HUES48 (cell line): ENCODE measurements around the gene ZNF77.

ENCODE experiments used
- H3K27ac ChIP-seq: one replicate; pipeline ENCODE4 v1.7.0; 2013; ENCODE audit warnings: low read depth, low read length, inconsistent platforms
- H3K27me3 ChIP-seq: 2 replicates; pipeline ENCODE4 v1.6.1; 2013; ENCODE audit warnings: mild to moderate bottlenecking, low read length; ENCODE audit not compliant: control insufficient read depth, insufficient read depth
- H3K36me3 ChIP-seq: 2 replicates; pipeline ENCODE4 v1.6.1; 2013; ENCODE audit warnings: low read length; ENCODE audit not compliant: control insufficient read depth, insufficient read depth
- H3K4me1 ChIP-seq: 2 replicates; pipeline ENCODE4 v1.6.1; 2013; ENCODE audit warnings: mild to moderate bottlenecking, low read length; ENCODE audit not compliant: control insufficient read depth, insufficient read depth
- H3K4me3 ChIP-seq: 2 replicates; pipeline ENCODE4 v1.5.1; 2013; ENCODE audit warnings: mild to moderate bottlenecking, low read depth, low read length
- H3K9ac ChIP-seq: 2 replicates; pipeline ENCODE4 v1.6.1; 2013; ENCODE audit warnings: mild to moderate bottlenecking, low read depth, low read length, moderate library complexity
- H3K9me3 ChIP-seq: 2 replicates; pipeline ENCODE4 v1.6.1; 2013; ENCODE audit warnings: low read length; ENCODE audit not compliant: control insufficient read depth, insufficient read depth

Gene ZNF77

GRCh38 chr19:2982983-2983350 is 38.2 kb upstream of the ZNF77 start:
- H3K4me3 ChIP-seq, result no peak overlapping the region
- H3K9ac ChIP-seq, result no peak overlapping the region
- H3K9me3 ChIP-seq, result no peaks in the 10 kb centered on the region
- H3K27ac ChIP-seq, result no peak overlapping the region
- no peaks in the 10 kb centered on the region for H3K36me3 ChIP-seq
- H3K27me3 ChIP-seq, result 0 out of 2 replicates have a peak, but pooled peaks cover 13% of the 10 kb centered on the region
- peaks cover 34% of the 10 kb centered on the region for H3K4me1 ChIP-seq

GRCh38 chr19:2982561-2982960 is 37.8 kb upstream of the ZNF77 start:
- Histone ChIP-seq H3K27ac (no peak overlapping the region), H3K36me3 (no peaks in the 10 kb centered on the region), H3K4me3 (no peak overlapping the region), H3K27me3 (0 out of 2 replicates have a peak, but pooled peaks cover 13% of the 10 kb centered on the region), H3K9ac (no peak overlapping the region), H3K9me3 (no peaks in the 10 kb centered on the region), H3K4me1 (peaks cover 34% of the 10 kb centered on the region)

- Histone ChIP-seq H3K36me3 (no peaks in the 10 kb centered on the region), H3K4me3 (no peak overlapping the region), H3K27me3 (peaks cover 14% of the 10 kb centered on the region; the same call in 1 of the 2 replicates), H3K9me3 (no peaks in the 10 kb centered on the region), H3K4me1 (peaks cover 28% of the 10 kb centered on the region), H3K9ac (no peak overlapping the region), H3K27ac (no peak overlapping the region)
Observed at GRCh38 chr19:2981898-2982297, 37.1 kb upstream of the ZNF77 start.

GRCh38 chr19:2978772-2979171 is 34.0 kb upstream of the ZNF77 start:
- Histone ChIP-seq H3K36me3 (no peaks in the 10 kb centered on the region), H3K27ac (no peak overlapping the region), H3K9ac (no peak overlapping the region), H3K4me3 (no peak overlapping the region), H3K9me3 (no peaks in the 10 kb centered on the region), H3K27me3 (peaks cover 25% of the 10 kb centered on the region), H3K4me1 (peaks cover 30% of the 10 kb centered on the region)

GRCh38 chr19:2978166-2978767 is 33.5 kb upstream of the ZNF77 start:
- Histone ChIP-seq H3K27me3 (peaks cover 25% of the 10 kb centered on the region), H3K9ac (no peak overlapping the region), H3K27ac (no peak overlapping the region), H3K9me3 (no peaks in the 10 kb centered on the region), H3K4me1 (peaks cover 26% of the 10 kb centered on the region), H3K36me3 (no peaks in the 10 kb centered on the region), H3K4me3 (peak overlapping the region; percentile 52)

- Histone ChIP-seq H3K4me1 (peaks cover 22% of the 10 kb centered on the region), H3K9ac (no peak overlapping the region), H3K36me3 (no peaks in the 10 kb centered on the region), H3K4me3 (peak overlapping the region; percentile 52), H3K9me3 (no peaks in the 10 kb centered on the region), H3K27ac (no peak overlapping the region), H3K27me3 (peaks cover 21% of the 10 kb centered on the region)
Observed at GRCh38 chr19:2977746-2978138, 33.0 kb upstream of the ZNF77 start.

GRCh38 chr19:2977001-2977745 is 32.4 kb upstream of the ZNF77 start, which contains the start of gene TLE6:
TLE6 (plus strand) TSS chr19:2977564; CDS start chr19:2978234, 670 bp downstream.
- Histone ChIP-seq H3K36me3 (no peaks in the 10 kb centered on the region), H3K4me3 (peak within 1 kb of the TSS; percentile 65), H3K27ac (no peak within 1 kb of the TSS), H3K9ac (no peak within 1 kb of the TSS), H3K4me1 (peaks cover 18% of the 10 kb centered on the region), H3K9me3 (no peaks in the 10 kb centered on the region), H3K27me3 (peaks cover 19% of the 10 kb centered on the region)

- peaks cover 19% of the 10 kb centered on the region for H3K27me3 ChIP-seq
Observed at GRCh38 chr19:2976609-2977000, 31.8 kb upstream of the ZNF77 start.

GRCh38 chr19:2974342-2975041 is 29.7 kb upstream of the ZNF77 start:
- Histone ChIP-seq H3K9ac (no peak overlapping the region), H3K4me1 (peaks cover 18% of the 10 kb centered on the region), H3K9me3 (no peaks in the 10 kb centered on the region), H3K4me3 (no peak overlapping the region), H3K36me3 (no peaks in the 10 kb centered on the region), H3K27ac (no peak overlapping the region), H3K27me3 (peaks cover 19% of the 10 kb centered on the region)

More at GRCh38 chr19:2976609-2977000, 31.8 kb upstream of the ZNF77 start:
- H3K9me3 ChIP-seq, result no peaks in the 10 kb centered on the region
- H3K9ac ChIP-seq, result no peak overlapping the region
- H3K4me1 ChIP-seq, result peaks cover 18% of the 10 kb centered on the region
- H3K4me3 ChIP-seq, result peak overlapping the region; percentile 65
- H3K27ac ChIP-seq, result no peak overlapping the region
- H3K36me3 ChIP-seq, result no peaks in the 10 kb centered on the region

- Histone ChIP-seq H3K4me1 (peaks cover 14% of the 10 kb centered on the region), H3K36me3 (no peaks in the 10 kb centered on the region), H3K27me3 (peaks cover 12% of the 10 kb centered on the region)
Observed at GRCh38 chr19:2973229-2973628, 28.5 kb upstream of the ZNF77 start.

More at GRCh38 chr19:2973229-2973628, 28.5 kb upstream of the ZNF77 start:
- no peak overlapping the region for H3K9ac ChIP-seq
- no peaks in the 10 kb centered on the region for H3K9me3 ChIP-seq
- H3K27ac ChIP-seq, result no peak overlapping the region
- no peak overlapping the region for H3K4me3 ChIP-seq
